ENCODE data around the gene CAPZA1.

DNA sequence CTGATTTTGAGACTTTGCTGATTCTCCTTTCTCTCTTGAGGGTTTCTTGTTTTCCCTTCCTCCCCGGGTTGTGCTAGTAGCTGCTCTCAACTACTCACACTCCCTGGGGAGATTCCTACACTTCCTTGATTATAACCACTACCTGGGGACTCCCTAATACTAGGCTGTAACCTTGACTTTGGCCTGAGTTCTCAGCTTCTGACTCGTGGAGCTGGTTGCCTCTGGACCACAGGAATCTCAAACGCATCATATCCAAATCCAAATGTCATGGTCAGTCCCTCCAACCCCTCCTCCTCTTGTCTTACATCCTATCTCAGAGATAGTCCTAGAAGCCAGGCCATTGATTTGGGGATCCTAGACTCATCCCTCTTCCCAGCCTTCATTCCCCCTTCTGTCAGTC, 66.8 kb downstream of the CAPZA1 start:
- TF ChIP-seq EZH2 (IDR thresholded peaks at IDR 0.05) (no peak), POLR2AphosphoS5 (IDR thresholded peaks at IDR 0.05; ENCODE audit: borderline replicate concordance, low read depth, low read length) (no peak)

Data from SK-N-MC (cell line).